Germinal center (tissue), 1 donor: ENCODE data around the gene ALKBH5.

Source experiments
- DNase-seq: peaks from one replicate; pipeline ENCODE4 v3.0.0; 2012; ENCODE audit warnings: mixed read lengths, low spot score

Gene ALKBH5

DNA sequence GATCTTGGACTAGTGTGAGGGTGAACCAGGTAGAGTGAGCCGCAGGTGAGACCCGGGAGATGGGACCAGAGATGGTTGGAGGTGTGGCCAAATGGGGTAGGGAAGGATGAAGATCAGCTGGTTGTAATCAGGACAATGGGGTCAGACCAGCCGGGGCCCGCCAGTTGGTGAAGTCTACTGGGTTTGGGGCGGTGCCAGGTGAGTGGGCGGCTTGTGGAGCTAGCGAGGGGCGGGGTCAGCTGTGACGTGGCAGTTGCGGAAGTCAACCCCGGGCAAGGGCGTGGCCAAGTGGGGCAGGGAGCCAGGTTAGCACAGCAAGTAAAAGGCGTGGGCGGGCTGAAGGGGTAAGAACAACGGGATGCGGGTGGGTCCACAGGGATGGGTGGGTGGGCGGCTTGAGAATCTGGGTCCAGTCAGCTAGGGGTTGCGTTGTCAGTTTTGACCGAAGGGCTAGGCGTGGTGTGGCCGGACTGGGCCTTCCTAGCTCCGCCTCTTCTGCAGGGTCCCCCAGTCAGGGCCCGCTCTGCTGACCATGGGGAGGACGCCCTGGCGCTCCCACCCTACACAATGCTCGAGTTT lies 25.5 kb upstream of the ALKBH5 start:
- DNase-seq = peak; percentile 95

DNA sequence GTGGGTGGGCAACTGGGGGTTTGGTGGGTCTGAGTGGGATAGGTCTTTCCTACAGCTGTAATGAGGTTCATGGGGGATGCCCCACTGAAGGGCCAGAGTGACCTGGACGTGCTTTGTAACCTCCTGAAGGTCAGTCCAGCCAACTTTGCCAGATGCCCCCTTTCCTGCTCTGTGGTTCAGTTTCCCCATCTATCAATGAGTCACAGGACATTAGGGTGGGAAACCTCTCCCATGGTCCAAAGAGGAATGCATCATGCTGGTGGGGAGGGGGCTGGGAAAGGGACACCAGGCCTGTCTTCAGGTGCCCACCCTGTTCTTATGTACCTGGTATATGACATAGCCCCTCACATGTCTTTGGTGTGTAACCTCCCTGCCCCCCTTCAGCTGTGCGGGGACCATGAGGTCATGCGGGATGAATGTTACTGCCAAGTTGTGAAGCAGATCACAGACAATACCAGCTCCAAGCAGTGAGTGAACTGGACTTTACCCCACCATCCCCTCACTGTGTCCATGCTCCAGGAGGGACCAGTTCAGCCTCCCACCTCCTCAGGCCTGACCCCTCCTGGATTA lies 24.0 kb upstream of the ALKBH5 start:
- DNase-seq = no peak

DNA sequence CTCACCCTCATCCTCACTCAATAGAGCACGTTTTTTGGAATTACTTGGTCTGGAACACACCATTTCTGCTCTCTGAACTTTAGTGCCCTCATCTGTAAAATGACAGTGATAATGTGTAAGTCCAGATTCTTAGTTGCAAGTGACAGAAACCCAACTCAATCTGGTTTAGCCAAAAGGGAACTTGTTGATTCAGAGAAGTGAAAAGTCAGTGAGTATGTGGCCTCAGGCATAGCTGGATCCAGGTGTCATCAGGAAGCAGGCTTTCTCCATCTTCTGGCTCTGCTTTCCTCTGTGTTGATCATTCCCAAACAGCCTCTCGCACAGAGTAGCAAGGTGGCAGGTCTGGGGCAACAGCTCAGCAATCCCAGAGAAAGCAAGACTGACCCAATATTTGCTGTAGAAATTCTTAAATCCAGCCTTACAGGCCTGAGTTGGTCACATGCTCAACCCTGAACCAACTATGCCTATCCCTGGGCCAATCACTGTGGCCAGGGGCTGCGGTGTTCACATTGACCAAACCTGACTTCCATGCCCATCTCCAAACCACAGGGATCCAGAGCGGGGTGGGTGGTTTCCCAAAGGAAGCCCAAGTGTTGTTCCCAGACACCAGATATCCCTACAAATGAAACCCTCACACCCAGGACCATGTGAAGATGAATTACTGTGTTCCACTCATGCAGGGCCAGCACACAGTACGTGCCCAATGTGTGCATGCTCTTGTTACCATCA lies 23.3 kb upstream of the ALKBH5 start:
- DNase-seq = no peak

DNA sequence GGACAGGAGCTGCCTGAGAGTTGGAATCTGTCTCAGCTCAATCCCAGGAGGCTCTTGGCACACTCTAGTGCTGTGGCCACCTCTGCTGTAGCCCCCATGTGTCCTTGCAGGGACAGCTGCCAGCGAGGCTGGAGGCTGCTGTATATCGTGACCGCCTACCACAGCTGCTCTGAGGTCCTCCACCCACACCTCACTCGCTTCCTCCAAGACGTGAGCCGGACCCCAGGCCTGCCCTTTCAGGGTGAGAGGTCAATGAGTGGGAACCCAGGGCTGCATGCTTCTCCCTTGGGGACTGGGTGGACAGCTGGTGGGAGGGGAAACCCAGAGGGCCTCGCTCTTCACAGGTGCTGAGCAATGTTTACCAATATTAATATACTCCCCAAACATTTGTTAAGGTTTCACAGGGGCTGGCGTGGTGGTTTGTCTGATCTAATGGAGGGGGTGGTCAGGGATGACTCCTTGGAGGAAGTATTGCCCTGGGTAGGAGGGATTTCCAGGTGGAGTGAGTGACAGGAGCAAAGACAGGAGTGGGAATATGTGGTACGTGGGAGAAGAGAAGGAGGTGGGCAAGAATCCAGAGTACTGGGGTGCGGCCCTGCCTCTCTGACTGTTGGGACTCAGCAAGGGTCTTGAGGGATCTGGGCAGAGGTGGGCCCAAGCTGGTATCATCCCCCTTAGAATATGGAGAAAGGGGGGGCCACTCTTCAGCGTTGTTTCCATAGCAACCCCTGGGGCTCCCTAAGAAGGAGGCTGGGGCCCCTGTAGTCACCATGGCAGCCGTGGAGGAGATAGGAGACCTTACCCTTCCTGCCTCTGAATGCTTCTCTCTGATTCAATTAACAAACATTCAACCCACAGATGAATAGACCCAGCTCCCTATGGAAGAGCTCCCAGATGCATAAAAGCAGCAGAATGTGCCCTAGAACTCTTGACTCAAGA lies 22.2 kb upstream of the ALKBH5 start:
- no peak for DNase-seq

DNA sequence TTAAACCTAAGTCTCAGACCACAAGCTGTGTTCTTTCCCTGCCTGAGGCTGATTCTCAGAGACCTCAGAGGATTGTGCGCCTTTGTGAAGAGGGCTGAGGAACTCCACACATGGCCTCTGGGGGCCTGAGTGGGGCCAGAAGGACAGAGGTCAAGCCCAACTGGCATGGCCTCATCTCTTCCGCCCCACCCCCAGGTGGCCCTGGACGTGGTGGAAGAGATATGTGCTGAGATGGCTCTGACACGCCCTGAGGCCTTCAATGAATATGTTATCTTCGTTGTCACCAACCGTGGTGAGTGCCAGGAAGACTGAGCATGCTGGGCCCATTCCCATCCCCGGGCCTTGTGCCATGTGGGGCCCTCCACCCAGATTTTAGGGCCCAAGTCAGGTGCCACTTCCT lies 20.1 kb upstream of the ALKBH5 start:
- no peak for DNase-seq

DNA sequence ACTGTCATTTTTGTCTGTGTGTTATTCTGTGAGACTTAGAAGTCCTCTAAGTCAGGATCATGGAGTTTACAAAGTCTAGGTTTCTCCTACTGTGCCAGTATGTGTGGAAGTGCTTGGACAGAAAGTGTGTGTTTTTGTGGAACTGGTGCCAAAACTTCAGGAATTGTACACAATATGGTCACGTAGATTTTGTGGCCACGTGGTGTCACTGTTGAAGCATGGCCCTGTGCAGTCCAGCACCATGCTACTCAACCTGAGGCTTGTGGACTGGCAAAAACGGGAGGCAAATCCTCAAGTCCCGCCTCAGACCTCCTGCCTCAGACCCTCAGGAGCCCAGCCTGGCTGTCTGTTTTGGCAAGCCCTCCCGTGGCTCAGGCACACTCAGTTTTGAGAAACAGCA lies 16.7 kb upstream of the ALKBH5 start:
- DNase-seq = no peak

DNA sequence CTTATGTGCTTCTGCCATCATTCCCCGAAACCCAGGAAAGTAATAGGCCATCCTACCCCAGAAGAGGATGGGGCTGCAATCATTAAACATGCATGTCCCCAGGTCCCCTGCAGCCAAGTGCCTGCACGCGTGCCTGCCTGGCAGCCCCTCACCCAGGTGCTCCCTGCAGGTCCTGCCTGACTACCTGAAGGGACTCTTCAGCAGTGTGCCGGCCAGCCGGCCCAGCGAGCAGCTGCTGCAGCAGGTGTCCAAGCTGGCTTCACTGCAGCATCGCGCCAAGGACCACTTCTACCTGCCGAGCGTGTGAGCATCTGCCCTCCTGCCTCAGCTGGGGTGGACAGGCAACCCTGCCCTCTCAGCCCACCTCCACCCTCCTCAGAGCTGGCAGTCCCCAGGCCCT lies 16.2 kb upstream of the ALKBH5 start:
- no peak for DNase-seq

DNA sequence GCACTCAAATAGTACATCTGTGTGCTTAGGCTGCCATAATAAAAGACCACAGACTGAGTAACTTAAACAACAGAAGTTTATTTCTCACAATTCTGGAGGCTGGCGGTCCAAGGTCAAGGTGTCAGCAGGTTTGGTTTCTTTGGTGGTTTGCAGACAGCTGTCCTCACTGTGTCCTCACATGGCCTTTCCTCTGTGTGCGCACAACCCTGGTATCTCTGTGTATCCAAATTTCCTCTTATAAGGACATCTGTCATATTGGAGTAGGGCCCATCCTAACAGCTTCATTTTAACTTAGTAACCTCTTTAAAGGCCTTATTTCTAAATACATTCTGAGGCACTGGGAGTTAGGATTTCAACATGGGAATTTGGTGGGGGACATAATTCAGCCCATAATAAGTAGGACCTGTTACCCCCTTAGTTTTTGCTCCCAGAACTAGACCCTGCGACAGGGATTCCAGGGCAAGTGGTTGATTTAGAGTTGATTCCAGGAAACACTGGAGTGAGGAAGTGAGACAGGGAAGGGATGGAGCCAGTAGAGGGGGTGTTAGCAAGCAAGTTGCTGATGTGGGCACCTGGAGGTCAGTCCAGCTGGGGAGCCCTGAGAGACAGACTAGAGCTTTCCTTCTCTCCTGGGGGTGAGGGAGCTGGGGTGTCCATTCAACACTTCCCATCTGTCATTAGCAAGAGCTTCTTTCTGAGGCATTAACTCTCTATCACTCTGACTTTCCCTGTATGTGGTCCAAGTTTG lies 10.9 kb upstream of the ALKBH5 start:
- no peak for DNase-seq

DNA sequence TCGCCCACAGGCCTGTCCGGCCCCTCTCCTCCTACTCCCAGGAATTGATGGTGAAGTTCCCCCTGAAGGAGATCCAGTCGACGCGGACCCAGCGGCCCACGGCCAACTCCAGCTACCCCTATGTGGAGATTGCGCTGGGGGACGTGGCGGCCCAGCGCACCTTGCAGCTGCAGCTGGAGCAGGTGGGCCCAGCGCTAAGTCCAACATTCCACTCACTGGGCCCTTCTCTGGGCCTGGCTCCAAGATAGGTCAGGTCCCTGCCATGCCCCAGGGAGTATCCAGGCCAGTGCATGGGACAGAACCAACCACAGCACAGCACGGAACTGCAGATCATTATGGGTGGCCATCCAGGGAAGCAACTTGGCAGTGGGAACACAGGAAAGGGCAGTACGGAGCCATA lies 9.9 kb upstream of the ALKBH5 start:
- no peak for DNase-seq

DNA sequence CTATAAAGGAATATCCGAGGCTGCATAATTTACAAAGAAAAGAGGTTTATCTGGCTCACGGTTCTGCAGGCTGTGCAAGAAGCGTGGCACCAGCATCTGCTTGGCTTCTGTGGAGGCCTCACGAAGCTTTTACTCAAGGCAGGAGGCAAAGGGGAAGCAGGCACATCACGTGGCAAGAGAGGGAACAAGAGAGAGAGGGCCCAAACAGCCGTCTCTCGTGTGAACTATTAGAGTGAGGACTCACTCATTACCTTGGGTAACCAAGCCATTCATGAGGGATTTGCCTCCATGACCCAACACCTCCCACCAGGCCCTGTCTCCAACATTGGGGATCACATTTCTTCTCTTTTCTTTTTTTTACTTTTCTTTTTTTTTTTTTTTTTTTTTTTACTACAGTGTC lies 7.5 kb upstream of the ALKBH5 start:
- DNase-seq = no peak

DNA sequence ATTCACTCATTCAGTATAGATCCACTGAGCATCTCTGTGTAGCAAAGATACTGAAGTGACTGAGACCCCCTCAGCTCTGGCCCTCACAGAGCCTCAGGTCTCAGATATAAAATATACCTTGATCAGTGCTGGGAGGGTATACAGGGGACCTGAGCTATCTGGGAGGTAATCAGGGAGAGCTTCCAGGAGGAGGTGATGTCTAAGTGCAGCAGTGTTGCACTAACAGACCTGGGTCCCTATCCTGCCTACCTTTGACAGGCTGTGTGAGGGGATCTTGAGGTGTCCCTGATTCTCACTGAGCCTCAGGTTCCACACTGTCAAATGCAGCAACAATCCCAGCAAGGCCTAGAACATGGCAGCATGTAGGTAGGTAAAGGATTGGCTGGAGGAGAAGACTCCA lies 6.5 kb upstream of the ALKBH5 start:
- no peak for DNase-seq

DNA sequence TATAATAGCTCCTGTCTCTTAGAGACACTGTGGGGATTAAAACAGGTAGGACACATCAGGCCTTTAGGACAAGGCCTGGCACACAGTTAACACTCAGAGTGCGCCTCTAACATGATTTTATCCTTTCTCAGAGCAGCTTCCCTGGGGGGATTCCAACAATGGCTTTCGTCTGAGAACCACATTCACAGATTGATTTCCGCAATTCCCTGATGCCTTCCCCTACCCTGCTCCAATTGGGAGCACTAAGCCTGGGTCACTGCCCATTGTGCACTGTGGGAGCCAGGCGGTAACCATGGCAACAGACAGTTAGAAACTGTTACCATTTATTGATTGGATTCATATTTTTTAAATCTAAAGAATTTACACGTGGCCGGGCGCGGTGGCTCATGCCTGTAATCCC lies 5.9 kb upstream of the ALKBH5 start:
- no peak for DNase-seq

DNA sequence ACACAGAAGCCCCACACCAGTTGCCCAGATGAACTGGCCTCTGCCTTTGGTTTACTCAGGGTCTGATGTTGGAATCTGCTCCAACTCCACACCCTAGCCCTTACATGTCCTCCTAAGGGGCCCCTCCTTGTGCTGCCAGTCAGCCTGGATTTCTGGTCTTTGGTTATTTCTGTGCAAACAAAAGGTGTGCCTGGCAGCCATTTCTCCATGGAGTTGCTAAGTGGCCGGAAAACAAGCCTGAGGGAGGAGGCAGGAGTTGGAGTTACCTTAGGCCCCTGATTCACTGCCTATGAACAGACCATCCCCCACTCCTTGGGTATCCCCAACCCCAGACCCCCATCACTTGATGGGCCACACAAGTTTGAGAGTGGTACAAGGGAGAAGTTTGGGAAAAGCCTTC lies 4.4 kb upstream of the ALKBH5 start:
- no peak for DNase-seq

DNA sequence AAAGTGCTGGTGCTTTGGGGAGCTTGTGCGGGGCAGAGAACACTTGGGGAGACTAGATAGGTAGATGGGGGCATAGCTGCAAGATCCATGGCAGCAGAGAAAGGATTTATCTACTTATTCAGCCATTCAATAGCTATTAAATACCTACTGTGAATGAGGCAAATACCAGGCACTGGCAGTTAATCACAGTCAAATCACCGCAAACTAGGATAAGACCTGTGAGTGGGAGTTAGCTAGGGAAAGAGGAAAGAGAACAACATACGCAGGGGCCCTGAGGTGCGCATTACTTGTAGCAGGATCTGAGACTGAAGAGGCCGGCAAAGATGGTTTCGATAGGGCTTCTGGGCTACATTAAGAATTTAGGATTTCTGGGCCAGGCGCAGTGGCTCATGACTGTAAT lies 3.8 kb upstream of the ALKBH5 start:
- no peak for DNase-seq

DNA sequence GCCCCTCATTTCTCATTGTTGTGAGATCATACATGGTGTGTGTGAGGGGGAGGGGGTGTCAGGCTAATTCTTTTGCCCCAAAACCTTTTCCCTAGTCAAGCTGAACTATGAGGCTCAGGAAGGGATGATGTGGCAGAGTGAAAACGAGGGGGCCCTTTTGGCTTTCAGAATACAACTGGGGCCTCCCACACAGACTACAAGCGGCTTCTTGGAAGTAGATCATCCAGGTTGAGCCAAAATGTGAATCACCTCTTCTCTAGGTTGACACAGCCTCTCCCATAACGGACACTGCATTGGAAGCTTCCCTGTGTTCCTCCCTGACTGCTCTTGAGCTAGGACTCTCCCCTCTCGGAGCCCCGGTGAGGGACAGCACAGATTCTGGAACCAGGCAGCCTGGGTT lies 2.3 kb upstream of the ALKBH5 start:
- DNase-seq = no peak

DNA sequence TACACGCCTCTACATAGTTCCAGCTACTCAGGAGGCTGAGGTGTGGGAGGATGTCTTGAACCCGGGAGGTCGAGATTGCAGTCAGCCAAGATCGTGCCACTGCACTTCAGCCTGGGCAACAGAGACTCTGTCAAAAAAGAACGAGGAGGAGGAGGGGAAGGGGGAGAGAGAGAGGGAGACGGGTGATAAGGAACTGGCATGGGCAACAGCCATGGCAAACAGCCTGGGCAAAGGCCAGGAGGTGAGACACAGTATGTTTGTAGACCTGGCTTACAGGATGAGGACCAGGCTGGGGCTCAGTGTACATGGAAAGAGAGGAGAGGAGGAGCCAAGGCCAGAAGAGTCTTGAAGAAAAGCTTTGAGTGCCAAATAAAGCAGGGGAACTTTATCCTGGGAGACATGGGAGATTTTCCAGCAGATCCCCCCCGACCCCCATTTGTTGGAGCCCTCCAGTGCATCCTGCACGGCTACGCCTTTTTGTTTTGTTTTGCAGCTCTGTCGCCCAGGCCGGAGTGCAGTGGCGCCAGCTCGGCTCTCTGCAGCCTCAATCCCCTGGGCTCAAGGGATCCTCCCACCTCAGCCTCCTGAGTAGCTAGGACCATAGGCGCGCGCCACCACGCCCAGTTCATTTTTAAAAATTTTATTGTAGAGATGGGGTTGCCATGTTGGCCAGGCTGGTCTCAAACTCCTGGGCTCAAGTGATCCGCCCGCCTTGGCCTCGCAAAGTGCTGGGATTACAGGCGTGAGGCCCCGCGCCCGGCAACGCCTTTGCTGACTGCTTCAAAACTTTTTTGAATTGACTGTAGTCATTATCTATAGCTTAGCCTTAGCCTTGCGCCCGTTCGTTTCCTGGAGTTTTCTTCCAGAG lies 1.3 kb upstream of the ALKBH5 start:
- DNase-seq = no peak

DNA sequence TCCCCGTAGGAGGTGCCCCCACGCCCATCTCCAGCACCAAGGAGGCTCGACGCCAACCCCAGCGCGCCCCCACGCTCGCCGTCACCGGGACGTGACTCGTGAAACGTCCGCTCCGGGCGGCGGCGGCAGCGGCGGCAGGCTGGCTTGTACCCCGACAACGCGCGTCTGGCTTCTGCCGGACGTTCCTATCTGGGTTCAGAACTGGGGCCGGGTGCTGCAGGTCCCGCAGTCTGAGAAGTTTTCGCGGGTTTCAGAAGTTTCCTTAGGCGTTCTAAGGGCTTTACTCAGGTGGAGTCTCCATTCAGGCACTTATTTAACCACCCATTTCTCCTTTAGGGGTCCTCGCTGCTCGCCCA lies 672 bp upstream of the ALKBH5 start:
- DNase-seq = peak; percentile 81

DNA sequence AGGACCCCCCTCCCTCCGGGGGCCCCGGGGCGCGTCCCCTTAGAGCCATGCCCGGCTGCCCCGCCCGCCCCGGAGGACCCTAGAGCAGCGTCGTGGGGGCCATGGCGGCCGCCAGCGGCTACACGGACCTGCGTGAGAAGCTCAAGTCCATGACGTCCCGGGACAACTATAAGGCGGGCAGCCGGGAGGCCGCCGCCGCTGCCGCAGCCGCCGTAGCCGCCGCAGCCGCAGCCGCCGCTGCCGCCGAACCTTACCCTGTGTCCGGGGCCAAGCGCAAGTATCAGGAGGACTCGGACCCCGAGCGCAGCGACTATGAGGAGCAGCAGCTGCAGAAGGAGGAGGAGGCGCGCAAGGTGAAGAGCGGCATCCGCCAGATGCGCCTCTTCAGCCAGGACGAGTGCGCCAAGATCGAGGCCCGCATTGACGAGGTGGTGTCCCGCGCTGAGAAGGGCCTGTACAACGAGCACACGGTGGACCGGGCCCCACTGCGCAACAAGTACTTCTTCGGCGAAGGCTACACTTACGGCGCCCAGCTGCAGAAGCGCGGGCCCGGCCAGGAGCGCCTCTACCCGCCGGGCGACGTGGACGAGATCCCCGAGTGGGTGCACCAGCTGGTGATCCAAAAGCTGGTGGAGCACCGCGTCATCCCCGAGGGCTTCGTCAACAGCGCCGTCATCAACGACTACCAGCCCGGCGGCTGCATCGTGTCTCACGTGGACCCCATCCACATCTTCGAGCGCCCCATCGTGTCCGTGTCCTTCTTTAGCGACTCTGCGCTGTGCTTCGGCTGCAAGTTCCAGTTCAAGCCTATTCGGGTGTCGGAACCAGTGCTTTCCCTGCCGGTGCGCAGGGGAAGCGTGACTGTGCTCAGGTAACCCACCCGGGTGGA lies 759 bp downstream of the ALKBH5 start:
- peak; percentile 59 for DNase-seq

DNA sequence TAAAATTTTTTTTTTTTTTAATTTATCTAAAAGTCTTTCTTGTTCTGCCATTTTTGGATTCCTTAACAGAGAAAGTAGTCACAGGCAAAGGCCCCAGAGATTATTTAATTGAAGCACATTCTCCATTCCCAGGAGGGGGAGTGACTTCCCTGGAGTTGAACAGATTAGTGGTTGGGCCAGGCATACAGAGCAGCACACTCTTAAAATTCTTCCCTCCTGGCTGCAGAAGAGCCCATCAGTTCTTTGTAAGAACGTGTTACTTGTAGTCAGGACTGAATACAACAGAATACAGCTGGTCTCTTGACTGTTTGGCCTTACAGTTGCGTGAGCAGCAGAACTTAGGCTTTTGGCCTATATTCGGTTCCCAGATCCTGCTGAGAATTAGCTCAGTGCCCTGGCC lies 1.8 kb downstream of the ALKBH5 start:
- DNase-seq = no peak
